A673 (cell line): ENCODE data around the gene GPC6.

Source experiments
- CTCF ChIP-seq: fragments of 300-800, 200-600 bp; sonication (generic); conservative IDR thresholded peaks from 2 replicates; pipeline ENCODE4 v1.5.1; 2017; ENCODE audit warnings: low read depth, mild to moderate bottlenecking, antibody characterized with exemption, low read length, moderate library complexity, mixed read lengths
- EZH2 ChIP-seq: fragments of 200-600 bp; sonication (generic); IDR thresholded peaks from 2 replicates; pipeline ENCODE4 v1.6.1; 2017; ENCODE audit warnings: borderline replicate concordance, low read depth, mild to moderate bottlenecking, mixed read lengths, antibody characterized with exemption, low read length; ENCODE audit not compliant: poor library complexity, severe bottlenecking

- TF ChIP-seq EZH2 (no peak), CTCF (no peak)
These were observed 94.3 kb downstream of the GPC6 start for GRCh38 chr13:93320942-93321341.
